Endothelial cell of umbilical vein (primary cell): ENCODE data around the gene ADCY3.

Experiments used
- EZH2 ChIP-seq: IDR thresholded peaks from 2 replicates; pipeline ENCODE4 v1.6.1; 2012; ENCODE audit warnings: borderline replicate concordance, low read depth, mild to moderate bottlenecking, moderate library complexity, low read length, inconsistent platforms; ENCODE audit not compliant: severe bottlenecking
- JUN ChIP-seq: IDR thresholded peaks from 2 replicates; pipeline ENCODE4 v1.6.1; 2011; ENCODE audit warnings: borderline replicate concordance, low read depth; ENCODE audit not compliant: insufficient read length, insufficient read depth
- POLR2AphosphoS5 ChIP-seq: IDR thresholded peaks from 2 replicates; pipeline ENCODE4 v1.6.1; 2012; ENCODE audit warnings: low read depth, mild to moderate bottlenecking, control low read depth, low read length, moderate library complexity; ENCODE audit not compliant: insufficient read depth
- TF ChIP-seq, protein P1 (sequence below), 2 donors: IDR thresholded peaks; 1 replicate in 1 of 2; 2 replicates in 1 of 2; pipeline ENCODE4 v1.5.1; 2011; ENCODE audit warnings: low read length in 2 of 2, mild to moderate bottlenecking in 2 of 2, moderate library complexity in 2 of 2, control low read depth in 1 of 2, inconsistent platforms in 1 of 2, low read depth in 1 of 2; ENCODE audit not compliant: insufficient read depth in 1 of 2; ENCODE audit errors: extremely low read depth in 1 of 2

DNA sequence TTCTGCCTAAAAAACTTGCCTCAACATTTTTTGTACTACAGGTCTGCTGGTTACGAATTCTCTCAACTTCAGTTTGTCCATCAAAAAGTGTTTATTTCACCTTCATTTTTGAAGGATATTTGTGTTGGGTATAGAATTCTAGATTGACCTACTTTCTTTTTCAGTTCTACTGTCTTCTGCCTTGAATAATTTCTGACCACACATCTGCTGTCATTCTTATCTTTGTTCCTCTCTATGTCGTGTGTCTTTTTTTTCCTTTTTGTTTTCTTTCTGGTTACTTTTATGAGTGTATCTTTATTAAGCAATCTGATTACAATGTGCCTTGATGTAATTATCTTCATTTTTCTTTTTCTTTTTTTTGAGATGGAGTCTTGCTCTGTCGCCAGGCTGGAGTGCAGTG is 25.3 kb downstream of the ADCY3 start:
- TF ChIP-seq, protein P1, sequence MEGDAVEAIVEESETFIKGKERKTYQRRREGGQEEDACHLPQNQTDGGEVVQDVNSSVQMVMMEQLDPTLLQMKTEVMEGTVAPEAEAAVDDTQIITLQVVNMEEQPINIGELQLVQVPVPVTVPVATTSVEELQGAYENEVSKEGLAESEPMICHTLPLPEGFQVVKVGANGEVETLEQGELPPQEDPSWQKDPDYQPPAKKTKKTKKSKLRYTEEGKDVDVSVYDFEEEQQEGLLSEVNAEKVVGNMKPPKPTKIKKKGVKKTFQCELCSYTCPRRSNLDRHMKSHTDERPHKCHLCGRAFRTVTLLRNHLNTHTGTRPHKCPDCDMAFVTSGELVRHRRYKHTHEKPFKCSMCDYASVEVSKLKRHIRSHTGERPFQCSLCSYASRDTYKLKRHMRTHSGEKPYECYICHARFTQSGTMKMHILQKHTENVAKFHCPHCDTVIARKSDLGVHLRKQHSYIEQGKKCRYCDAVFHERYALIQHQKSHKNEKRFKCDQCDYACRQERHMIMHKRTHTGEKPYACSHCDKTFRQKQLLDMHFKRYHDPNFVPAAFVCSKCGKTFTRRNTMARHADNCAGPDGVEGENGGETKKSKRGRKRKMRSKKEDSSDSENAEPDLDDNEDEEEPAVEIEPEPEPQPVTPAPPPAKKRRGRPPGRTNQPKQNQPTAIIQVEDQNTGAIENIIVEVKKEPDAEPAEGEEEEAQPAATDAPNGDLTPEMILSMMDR (IDR thresholded peaks at IDR 0.05; ENCODE audit: extremely low read depth in 1 of 2, insufficient read depth in 1 of 2, low read depth in 1 of 2, low read length in 2 of 2), result no peak
- TF ChIP-seq EZH2 (no peak), JUN (no peak), POLR2AphosphoS5 (no peak)
